K562 (cell line): ENCODE measurements around the gene PRMT3. TPM values are rescaled to one million over a fixed set of nuclear protein-coding genes. Genes with fewer than 3 reads are reported as not detected.

ENCODE experiments used
- AFF1 ChIP-seq, 2 experiments: fragments of 450-650 bp; IDR thresholded peaks; 2 replicates each; pipeline ENCODE4 v1.6.1; 2018; ENCODE audit warnings: mild to moderate bottlenecking in 2 of 2, low read depth in 1 of 2; ENCODE audit not compliant: partially characterized antibody in 2 of 2
- EHMT2 ChIP-seq: fragments of 450-650 bp; IDR thresholded peaks from 2 replicates; pipeline ENCODE4 v1.6.1; 2018; ENCODE audit warnings: antibody characterized with exemption
- EP400 ChIP-seq: fragments of 450-650 bp; IDR thresholded peaks from 2 replicates; pipeline ENCODE4 v1.6.1; 2017; ENCODE audit warnings: antibody characterized with exemption, mild to moderate bottlenecking, moderate library complexity
- HDAC6 ChIP-seq: IDR thresholded peaks from 2 replicates; pipeline ENCODE4 v1.6.1; 2012; ENCODE audit warnings: low read depth, mild to moderate bottlenecking, control low read depth, inconsistent platforms, low read length, moderate library complexity
- HNRNPH1 ChIP-seq: fragments of 200-400 bp; formaldehyde crosslinking; optimal IDR thresholded peaks from 2 replicates; pipeline ENCODE3; 2017; ENCODE audit warnings: low read depth, mild to moderate bottlenecking, low read length, moderate library complexity
- HOXB6 ChIP-seq: fragments of 250-450 bp; sonication (Bioruptor Pico); IDR thresholded peaks from 2 replicates; pipeline ENCODE4 v1.5.1; 2022; ENCODE audit warnings: mild to moderate bottlenecking, borderline replicate concordance
- ID3 ChIP-seq, 2 experiments: fragments of 250-450 bp in 1 of 2; fragments of 450-650 bp in 1 of 2; sonication (Bioruptor Pico) in 1 of 2; IDR thresholded peaks; 2 replicates each; pipeline versions ENCODE4 v1.6.1 to v1.8.0; 2016 to 2021; ENCODE audit warnings: mild to moderate bottlenecking in 2 of 2, moderate library complexity in 2 of 2, missing compliant biosample characterization in 1 of 2, missing genetic modification characterization in 1 of 2
- MBD2 ChIP-seq: sonication (generic); IDR thresholded peaks from 2 replicates; pipeline ENCODE4 v1.6.1; 2016; ENCODE audit warnings: low read depth, borderline replicate concordance
- MED1 ChIP-seq: sonication (generic); formaldehyde crosslinking; IDR thresholded peaks from 2 replicates; pipeline ENCODE4 v1.8.1; 2023; ENCODE audit warnings: missing genetic modification reagents, borderline replicate concordance
- NR2C2 ChIP-seq, 2 experiments: fragments of 200-800 bp in 1 of 2; sonication (Bioruptor generic) in 1 of 2; sonication (generic) in 1 of 2; formaldehyde crosslinking in 1 of 2; IDR thresholded peaks; 2 replicates each; pipeline versions ENCODE4 v1.6.1 to v1.8.0; 2016 to 2022; ENCODE audit warnings: mild to moderate bottlenecking in 1 of 2, missing compliant biosample characterization in 1 of 2, missing genetic modification characterization in 1 of 2, missing genetic modification reagents in 1 of 2
- PRPF4 ChIP-seq: fragments of 200-400 bp; formaldehyde crosslinking; IDR thresholded peaks from one replicate; pipeline ENCODE4 v1.6.1; 2017; ENCODE audit warnings: low read length, low read depth, mild to moderate bottlenecking; ENCODE audit not compliant: insufficient read depth, poor library complexity, severe bottlenecking
- RAD21 ChIP-seq, 2 experiments: fragments of 250-450 bp in 1 of 2; fragments of 450-650 bp in 1 of 2; sonication (Bioruptor Pico) in 1 of 2; formaldehyde crosslinking in 1 of 2; IDR thresholded peaks in 1 of 2; conservative IDR thresholded peaks in 1 of 2; 2 replicates each; pipeline versions ENCODE4 v1.4.0 to v1.8.0; 2020 to 2022; ENCODE audit warnings: mild to moderate bottlenecking in 2 of 2, moderate library complexity in 1 of 2
- SMARCC2 ChIP-seq: fragments of 450-650 bp; IDR thresholded peaks from 2 replicates; pipeline ENCODE4 v1.6.1; 2017; ENCODE audit warnings: antibody characterized with exemption, moderate library complexity, mild to moderate bottlenecking, low read depth
- SMC3 ChIP-seq: conservative IDR thresholded peaks from 2 replicates; pipeline ENCODE4 v1.6.1; 2011; ENCODE audit warnings: low read depth, low read length, improper control_type of control experiment; ENCODE audit not compliant: insufficient read depth
- ZBTB26 ChIP-seq: fragments of 450-650 bp; formaldehyde crosslinking; IDR thresholded peaks from 2 replicates; pipeline ENCODE4 v1.4.0; 2022; ENCODE audit warnings: missing genetic modification characterization
- ZFP1 ChIP-seq: fragments of 450-650 bp; formaldehyde crosslinking; IDR thresholded peaks from 2 replicates; pipeline ENCODE4 v1.4.0; 2020; ENCODE audit warnings: mild to moderate bottlenecking, mixed read lengths
- polyA plus RNA-seq, 8 experiments: library from polyadenylated mRNA; depleted of rRNA in 4 of 8; stranded (reverse) in 5 of 8; unstranded in 3 of 8; fragments of >200 nt; fragmentation: Nextera tagmentation in 2 of 8; fragmentation: Illumina TruSeq in 1 of 8; extraction: Ambion mirVana in 2 of 8; extraction: Trizol in 1 of 8; gene quantifications; 2 replicates each; pipeline versions ENCODE4 v1.2.1 to v1.2.3, GENCODE V29; 2011 to 2014; ENCODE audit warnings: inconsistent platforms in 1 of 8, missing spikeins in 1 of 8
- total RNA-seq, 7 experiments: library from RNA; depleted of rRNA in 6 of 7; stranded (reverse); fragments of >200 nt in 6 of 7; fragmentation: Illumina TruSeq in 2 of 7; extraction: Trizol in 2 of 7; gene quantifications; 2 replicates each; pipeline versions ENCODE4 v1.2.1 to v1.2.3, GENCODE V29; 2011 to 2021; ENCODE audit warnings: low replicate concordance in 1 of 7

The PRMT3 gene
- total and polyA plus RNA-seq, 9 of the 15 experiments (the other 6 are each of a cell fraction or from before 2014, with no cell fraction given): 24.0 to 62.1 (median 44.7) TPM

GRCh38 chr11:20397281-20397680, 9.8 kb downstream of the PRMT3 start (continued):
- TF ChIP-seq NR2C2 (CRISPR knock-in tag; IDR thresholded peaks at IDR 0.05): no peak
- TF ChIP-seq NR2C2 (tag; IDR thresholded peaks at IDR 0.05): no peak
- TF ChIP-seq MBD2: no peak
- TF ChIP-seq ZFP1: no peak
- TF ChIP-seq MED1 (CRISPR knock-in tag): no peak
- TF ChIP-seq PRPF4: no peak
- no peak for TF ChIP-seq HOXB6 (CRISPR knock-in tag)
- TF ChIP-seq SMARCC2: no peak
- no peak for TF ChIP-seq HDAC6
- TF ChIP-seq ZBTB26 (CRISPR knock-in tag): no peak
- no peak for TF ChIP-seq ID3 (CRISPR knock-in tag; IDR thresholded peaks at IDR 0.05)
- no peak for TF ChIP-seq ID3 (tag; IDR thresholded peaks at IDR 0.05)
- TF ChIP-seq HNRNPH1: no peak
- TF ChIP-seq SMC3: peak; percentile 40; the same call in 1 of the 2 replicates
- TF ChIP-seq RAD21 (CRISPR knock-in tag; conservative IDR thresholded peaks at IDR 0.05 in 1 of 2, IDR thresholded peaks at IDR 0.05 in 1 of 2): peak; percentile 42 to 52
- TF ChIP-seq EP400: no peak
- no peak for TF ChIP-seq AFF1 (IDR thresholded peaks at IDR 0.05; ENCODE audit: low read depth in 1 of 2, partially characterized antibody in 2 of 2)
- no peak for TF ChIP-seq EHMT2
